ENCODE measurements around the gene HAUS3.

DNA sequence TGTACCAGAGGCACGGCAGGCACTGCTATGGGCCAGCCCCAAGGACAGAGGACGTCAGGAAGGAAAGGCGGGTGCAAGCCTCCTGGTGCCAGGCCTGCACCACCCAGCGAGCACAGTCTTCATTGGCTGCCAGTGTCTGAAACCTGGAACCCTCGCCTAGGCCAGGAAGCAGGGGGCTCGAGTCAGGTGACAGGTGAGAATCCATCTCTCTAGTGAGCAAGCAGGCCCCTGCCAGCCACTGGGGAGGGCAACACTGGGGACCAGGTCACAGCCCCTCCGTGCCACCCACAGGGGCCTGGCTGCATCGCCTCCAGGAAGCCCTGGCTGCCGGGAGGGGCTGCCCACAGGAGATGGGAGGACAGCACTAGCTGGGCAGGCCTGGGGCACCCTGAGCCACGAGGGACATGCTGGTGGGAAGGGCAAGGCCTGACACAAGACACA, 6.9 kb upstream of the HAUS3 start:
- TF ChIP-seq CTCF (optimal IDR thresholded peaks at IDR 0.05 in 1 of 3, IDR thresholded peaks at IDR 0.05 in 1 of 3, conservative IDR thresholded peaks at IDR 0.05 in 1 of 3; ENCODE audit: extremely low read depth in 1 of 3, insufficient read depth in 2 of 3, low read length in 3 of 3) (no peak), EZH2 (IDR thresholded peaks at IDR 0.05; ENCODE audit: low read length) (no peak)
